Hepatic stellate cell (primary cell): ENCODE results near the gene C1QTNF7.

Experiments
- DNase-seq: peaks from one replicate; pipeline ENCODE4 v3.0.0; 2011; ENCODE audit warnings: low spot score

C1QTNF7 gene

DNA sequence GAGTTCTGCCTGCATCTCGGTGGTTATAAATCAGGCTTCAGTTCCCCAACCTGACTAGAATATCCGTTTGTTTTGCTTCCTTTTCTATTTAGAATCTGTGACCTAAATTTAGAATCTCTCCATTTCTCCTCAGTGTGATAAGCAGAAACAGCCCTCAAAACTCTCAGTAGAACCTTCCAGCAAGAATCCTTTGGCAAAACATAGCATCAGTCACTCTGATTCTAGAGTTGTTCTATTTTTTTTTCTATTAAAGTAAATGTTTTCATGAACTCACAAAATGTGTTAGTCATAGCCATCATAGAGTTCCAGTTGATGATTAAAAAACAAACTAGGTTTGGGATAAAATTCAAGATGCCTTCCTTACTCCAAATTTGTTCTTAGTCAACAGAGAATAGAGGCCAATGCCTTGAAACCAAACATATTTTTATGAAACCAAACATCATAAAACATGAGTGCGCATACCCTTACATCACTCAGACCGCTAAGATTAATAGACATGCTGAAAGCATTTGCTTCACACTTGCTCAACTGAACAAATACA is 13.2 kb upstream of the C1QTNF7 start:
- peak; percentile 28 for DNase-seq

DNA sequence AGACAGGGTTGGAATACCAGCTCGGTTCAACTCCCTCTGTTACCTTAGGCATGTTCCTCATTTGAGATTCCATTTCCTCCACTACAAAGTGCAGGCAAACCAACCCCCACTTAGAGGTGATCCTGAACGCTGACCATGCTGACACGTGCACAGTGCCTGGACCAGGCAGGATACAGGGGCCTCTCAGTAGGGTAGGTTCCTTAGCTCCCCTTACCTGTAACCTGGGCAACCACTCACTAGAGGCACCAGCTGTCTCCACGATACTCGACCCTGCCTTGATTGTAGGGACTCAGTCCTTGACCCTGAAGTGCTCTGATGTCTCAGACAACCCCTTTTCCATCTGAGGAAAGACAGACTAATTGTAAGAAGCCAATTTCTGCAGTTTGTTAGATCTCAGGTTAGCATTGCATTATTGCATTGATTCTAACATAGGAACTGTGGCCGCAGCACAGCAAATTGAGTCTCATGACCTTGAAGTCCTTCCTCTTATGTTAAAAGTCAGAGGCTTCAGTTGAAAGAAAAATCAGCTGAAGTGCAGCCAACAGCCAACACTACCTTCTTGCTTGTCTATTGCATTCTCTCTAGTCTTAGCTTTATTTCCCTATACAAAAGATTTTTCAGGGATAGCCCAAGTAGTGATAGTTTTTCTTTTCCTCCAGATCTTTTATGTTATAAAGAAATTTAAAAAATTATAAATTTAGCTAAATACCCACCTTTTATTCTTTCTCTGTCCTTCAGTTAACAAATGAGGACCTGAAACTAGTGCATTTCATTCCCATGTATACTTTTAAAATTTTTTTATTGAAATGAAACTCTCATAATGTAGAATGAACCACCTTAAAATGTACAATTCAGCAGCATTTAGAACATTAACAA is 11.2 kb upstream of the C1QTNF7 start:
- no peak for DNase-seq

DNA sequence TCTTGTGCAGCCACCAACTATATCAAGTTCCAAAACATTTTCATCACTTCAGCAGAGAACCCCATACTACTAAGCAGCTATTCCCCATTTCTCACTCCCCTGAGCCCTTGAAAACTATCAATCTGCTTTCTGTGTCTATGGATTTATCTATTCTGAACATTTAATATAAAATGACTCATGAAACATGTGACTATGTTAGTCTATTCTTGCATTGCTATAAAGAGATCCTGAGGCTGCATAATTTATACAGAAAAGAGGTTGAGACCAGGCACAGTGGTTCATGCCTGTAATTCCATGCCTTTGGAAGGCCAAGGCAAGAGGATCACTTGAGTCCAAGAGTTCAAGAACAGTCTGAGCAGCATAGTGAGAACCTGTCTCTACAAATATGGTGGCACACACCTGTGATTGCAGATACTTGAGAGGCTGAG is 10.6 kb upstream of the C1QTNF7 start:
- no peak for DNase-seq

DNA sequence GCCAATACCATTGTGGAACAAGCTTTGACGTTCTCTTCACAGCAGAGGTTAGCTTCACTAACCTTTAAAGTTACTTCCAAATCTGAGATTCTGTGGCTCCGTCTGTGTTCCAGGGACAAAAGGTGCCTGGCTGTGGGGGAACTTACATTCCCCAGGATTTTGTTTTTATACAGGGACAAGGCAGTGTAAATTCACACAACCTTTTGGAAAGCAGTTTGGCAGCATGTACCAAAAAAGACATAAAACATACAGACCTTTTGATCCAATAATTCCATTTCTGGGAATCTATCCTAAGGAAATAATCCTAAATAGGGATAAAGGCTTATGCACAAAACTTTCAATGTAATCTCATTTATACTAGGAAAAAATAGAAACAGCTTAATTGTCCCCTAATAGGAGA is 8.9 kb upstream of the C1QTNF7 start:
- DNase-seq = no peak

DNA sequence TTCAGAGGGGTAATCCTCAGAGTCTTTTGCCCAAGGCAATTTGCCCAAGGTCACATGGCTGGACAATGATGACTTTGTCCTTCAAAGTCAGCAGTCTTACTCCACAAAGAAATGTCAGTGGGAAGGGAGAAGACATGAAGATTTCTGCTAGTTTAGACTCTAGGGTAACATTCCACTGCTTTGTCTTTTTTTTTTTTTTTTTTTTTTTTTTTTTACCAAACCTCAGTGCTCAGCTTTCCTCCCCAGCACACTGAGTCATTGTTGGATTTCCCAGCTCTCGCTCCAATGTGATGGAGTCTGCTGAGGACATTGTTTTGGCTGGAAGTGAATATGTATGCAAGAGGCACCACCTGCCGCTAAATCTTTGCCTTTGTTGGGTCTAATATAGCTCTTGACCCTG is 7.2 kb upstream of the C1QTNF7 start:
- no peak for DNase-seq

DNA sequence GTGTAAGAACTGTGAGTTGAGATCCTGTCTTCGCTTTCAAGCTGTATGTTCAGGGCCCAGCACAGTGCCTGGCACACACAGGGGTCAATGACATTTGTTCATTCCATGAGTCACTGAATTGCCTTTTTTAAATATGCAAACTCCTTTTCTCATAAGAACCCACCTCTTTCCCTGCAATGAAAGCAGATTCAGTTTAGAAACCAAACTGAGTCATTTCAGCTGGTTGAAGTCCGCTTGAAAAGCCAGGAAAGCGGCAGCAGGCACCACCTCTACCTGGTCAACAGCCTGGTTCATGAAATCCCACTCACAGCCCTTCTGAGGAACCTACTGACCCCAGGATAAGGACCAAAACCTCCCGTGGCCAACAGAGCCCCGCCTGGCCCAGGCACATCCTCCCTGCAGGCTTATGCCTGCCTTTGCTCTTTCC is 4.5 kb upstream of the C1QTNF7 start:
- DNase-seq = no peak

DNA sequence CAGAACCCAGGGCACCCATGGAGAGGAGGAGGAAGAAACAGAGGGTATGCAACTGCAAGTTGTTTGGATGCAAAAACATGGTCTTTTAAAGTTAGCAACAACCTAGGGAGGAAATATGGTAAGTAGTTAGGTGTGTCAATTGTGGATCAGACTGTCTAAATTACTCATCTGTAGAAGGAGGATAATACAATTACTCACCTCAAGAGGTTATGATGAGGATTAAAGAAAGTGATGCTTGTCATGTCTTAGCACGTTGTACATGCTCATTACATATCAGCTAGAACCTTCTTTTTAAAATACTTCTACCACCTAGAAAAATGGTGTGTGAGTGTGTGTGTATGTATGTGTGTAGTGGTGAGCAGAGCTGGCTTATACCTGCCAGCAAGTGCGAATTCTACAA is 2.3 kb upstream of the C1QTNF7 start:
- DNase-seq = no peak

DNA sequence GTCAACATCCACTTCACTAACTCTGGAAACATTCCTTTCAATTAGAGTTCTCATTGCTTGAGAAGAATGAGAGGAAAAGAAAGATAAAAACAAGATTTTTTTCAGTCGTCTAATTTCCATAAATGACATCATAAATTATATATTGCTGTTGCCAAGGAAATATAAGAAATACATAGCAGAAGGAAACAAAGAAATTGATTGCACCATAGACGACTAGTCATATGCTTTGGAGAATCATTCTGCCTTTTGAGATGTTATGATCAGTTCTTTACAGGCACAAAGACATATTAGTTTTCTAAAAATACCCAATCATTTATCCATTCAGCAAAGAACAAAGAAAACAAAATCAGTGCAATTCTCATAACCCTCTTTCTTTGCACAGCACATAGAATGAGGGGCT is 672 bp upstream of the C1QTNF7 start:
- no peak for DNase-seq

DNA sequence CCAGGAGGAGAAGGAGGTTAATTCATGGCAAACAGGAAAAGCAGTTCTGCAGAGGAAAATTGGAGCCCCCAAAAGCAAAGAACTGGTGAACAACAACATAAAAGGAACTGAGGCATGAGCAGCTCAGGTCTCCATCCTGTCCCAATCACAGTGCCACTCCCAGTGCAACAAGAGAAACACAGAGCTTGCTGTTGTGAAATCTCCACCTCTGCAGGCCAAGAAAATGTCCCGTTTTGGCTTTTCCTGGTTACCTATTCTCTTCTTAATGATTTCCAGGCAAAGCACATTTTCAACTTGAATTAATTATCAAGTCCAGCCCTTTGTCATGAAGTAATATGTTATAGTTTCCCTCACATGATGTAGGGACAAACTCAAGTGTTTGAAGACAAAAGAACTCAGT is 778 bp downstream of the C1QTNF7 start:
- no peak for DNase-seq

DNA sequence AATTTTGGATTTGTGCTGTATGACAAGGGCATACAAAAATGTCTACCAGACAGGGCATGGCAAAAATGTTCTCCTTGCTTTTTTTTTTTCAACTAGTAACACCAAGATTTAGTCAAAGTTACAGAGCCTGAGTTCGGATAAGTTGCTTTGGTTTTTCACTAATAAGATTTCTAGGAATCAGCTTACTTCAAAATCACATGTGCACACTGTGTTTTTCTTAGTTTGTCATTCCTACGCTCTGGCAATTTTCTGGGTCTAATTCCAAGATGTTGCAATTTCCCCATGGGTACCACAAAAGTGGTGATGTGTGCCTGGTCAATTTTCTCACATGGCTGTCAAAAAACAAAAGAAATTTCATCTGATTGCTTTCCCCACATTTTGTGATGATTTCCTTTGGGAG is 6.3 kb downstream of the C1QTNF7 start:
- no peak for DNase-seq

DNA sequence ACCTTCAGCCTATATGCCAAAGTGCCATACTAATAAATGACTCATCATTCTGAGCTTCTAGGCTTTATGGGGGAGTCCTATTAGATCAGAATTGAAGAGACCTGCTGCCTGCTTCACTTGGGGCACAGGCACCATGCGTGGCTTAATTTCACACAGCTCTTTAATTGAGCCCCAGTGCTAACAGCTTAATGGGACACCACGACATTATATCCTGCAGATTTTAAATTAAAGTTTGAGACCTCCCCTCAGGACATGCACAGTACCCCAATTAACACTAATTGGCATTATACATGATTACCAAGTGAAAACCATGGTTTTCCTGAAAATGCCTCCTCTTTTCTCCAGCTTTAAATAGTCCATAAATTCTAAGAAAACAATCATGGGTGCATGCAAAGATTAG is 6.8 kb downstream of the C1QTNF7 start:
- no peak for DNase-seq

DNA sequence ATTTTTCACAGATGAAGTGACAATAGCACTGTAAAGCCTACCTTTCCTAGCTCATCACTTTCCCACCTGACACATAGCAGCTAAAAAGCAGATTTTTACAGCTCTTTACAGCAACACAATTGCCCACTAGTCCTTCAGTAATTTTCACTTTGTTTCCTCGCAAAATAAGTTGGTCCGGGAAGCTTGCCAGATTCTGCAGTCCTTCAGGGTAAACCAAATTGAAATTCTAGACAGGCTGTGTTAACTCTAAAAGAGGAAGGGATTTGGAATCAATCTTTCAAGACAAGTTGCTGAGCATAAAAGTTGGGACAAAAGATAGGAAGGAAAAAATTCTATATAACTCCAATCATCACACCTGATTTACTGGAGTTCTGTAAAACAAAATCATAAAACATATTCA is 8.7 kb downstream of the C1QTNF7 start:
- no peak for DNase-seq

DNA sequence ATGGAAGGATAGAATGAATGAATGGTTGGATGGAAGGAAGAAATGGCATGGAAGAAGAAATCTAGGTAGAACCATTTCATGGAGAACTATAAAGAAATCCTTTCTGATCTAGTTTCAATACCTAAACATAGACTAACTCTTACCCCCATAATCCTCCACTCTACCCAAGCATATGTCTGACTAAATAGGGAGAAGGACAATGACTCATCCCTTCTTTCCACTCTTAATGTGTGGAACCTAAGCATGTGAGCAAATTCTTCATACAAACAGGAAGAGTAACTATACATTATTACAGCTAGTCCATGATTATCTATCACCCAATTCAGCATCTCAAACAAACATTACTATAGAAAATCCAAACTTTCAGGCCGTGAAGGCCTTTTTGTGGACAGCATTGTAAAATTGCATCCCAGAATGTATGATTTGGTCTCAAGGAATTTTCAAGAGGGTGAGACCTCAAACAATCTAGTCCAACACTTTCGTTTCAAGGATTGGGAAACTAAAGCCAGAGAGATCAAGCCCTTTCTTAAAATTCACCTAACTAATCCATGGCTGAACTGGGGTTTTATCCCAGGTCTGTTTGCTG is 11.2 kb downstream of the C1QTNF7 start:
- no peak for DNase-seq

DNA sequence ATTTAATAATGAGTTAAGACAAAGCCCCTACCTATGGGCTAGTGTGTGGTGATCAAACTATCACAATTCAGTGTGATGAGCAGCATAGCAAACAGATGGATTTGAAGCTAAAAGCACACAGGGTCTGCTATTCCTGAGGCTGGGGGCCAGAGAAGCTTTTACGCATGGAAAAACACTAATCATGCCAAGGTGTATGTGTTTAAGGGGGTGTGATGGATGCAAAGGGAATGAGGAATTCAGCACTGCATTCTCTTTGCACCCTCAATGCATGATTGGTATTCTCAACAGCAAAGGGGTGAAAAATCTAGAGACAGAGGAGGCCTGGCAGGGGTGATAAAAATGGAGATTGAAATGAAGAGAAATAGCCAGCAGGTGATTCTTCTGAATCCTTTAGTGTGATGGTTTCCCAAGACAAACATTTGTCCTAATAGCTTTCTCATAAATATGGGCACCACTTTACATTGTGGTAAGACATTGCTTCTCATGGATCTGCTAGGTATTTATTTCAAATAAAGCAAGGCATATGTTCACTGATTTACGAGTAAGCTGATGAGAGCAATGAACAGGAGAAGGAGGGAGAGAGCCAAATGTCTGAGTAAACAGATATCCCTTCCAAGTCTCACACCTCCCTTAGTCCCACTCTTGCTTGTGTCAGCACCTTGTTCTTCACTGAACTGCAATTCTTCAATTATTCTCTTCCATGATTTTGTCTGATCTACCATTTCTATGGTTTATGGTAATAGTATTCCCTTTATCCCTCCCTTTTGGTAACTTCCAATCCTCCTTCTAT is 15.7 kb downstream of the C1QTNF7 start:
- DNase-seq = no peak

DNA sequence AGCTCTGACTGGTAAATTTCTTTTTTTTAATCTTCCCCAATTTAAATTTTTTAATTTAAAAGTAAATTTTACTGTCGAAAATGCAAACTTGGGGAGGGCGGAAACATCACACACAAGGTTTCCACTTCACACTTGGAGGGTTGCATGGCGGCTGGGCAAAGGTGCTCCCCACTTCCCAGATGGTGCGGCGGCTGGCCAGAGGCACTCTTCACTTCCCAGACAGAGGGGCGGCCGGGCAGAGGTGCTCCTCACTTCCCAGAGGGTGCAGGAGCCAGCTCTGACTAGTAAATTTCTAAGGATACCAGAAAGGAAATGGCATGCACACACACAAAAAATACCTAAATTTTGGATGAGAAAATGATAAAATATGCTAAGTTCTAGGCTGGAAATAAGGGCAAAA is 16.4 kb downstream of the C1QTNF7 start:
- DNase-seq = no peak

DNA sequence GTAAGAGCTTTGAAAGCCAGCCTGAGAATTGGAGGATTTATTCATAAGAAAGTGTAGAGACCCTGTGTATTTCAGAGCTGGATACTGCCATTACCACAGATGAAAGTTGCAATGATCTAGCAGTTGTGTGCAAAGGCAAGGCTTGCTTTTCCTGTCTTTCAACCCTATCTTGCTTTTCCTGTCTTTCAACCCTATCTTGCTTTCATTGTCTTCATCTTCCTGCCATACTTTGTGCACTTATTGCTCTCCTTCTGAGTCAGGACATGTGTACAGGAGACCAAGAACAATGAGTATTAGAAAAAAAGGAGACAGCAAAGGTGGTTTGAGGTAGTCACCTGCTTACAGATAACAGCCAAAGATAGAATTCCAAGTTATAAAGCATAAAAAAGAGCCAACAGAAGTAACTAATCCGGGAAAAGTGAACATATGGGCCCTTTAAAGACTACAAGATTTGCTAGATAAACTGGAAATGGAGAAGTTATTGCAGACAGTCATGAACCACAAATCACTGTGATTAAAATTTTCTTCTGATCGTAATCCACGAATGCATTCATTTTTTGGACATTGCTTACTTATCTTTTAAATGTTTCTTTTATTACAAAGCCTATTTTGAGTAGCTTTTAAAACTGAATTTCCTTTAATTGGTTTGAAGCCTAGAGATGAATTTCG is 17.2 kb downstream of the C1QTNF7 start:
- DNase-seq = no peak

DNA sequence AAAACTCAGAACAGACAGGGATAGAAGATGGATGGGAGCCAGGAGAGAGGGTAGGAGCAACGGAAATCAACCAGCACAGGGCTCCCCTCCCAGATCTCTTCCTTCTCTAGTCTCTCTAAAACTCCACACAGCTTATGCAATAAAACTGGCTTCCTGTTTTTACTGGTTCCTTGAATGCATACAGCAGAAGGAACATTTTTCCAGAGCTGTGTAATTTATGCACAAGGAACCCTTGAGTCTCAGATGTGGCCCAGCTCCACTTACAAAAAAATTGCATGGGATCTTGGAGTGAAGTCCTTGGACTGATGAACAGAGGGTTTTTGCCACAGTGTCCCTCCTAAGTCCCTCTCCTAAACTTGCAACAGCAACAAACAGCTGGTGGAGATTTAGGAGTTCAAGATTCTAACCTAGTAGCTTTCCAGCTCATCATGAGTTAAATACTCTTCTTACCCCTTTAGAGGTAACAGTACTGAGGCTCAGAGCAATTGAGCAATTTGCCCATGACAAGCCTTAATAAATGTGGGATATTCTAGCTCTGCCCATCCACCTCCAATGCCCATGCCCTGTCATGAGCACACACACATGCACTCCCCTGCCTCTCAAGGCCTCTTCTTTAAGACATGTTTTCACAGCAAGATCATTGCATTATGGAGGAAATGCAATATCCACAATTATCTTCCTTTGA is 23.5 kb downstream of the C1QTNF7 start:
- DNase-seq = no peak

DNA sequence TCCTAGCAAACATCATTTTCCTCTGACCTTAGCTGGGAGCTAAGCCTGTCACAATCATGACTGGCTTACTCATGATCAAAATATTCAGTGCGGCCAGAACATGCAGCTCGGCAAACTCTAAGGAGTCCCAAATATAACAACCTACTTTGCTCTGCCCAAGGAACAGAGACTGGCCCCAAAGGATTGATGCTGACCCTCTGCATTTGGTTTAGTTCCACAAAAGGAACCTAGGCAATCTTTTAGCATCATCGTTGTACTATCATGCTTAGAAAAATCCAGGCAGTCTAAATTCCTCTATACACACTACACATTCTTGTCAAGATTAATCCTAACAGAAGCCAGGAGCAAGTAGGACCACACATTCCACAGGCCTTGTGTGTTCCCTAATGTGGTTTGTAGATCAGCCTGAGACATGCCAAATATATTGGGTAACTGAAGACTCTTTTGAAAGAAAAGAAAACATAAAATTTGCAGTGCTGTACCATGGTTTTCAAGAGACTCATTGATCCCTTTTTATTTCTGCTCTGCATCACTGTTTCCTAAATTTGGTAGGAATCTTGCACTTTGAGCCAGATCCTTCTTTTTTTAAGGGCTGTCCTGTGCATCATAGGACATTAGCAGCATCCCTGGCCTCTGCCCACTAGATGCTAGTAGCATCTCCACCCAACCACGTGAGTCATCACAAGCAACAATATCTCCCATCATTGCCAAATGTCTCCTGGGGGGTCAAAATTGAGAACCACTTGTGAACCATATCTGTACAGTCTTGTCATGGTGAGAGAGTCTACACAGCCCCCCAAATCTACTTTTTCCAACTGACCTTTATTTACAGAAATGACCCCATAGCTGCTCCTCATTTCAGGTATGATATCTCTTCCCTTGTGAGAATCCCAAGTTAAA is 24.3 kb downstream of the C1QTNF7 start:
- DNase-seq = peak; percentile 65

DNA sequence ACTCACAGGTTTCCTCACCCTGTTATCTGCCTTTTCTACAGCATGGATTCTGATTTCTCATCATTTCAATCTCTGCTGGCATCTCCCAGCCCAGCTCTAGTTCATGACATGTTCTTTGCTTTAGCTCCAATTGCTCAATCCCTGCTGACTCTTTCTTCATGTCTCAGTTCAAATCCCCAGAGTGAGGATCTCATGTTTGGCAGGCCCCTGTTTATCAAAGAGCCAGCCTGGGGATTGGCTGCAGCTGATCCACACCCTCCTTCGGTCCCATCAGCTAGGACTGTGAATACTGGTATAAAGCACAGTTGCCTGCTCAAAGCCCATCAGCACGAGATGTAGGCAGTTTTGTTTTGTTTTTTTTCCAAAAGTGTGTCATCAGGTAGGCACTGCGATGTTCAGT is 27.5 kb downstream of the C1QTNF7 start:
- peak; percentile 27 for DNase-seq

DNA sequence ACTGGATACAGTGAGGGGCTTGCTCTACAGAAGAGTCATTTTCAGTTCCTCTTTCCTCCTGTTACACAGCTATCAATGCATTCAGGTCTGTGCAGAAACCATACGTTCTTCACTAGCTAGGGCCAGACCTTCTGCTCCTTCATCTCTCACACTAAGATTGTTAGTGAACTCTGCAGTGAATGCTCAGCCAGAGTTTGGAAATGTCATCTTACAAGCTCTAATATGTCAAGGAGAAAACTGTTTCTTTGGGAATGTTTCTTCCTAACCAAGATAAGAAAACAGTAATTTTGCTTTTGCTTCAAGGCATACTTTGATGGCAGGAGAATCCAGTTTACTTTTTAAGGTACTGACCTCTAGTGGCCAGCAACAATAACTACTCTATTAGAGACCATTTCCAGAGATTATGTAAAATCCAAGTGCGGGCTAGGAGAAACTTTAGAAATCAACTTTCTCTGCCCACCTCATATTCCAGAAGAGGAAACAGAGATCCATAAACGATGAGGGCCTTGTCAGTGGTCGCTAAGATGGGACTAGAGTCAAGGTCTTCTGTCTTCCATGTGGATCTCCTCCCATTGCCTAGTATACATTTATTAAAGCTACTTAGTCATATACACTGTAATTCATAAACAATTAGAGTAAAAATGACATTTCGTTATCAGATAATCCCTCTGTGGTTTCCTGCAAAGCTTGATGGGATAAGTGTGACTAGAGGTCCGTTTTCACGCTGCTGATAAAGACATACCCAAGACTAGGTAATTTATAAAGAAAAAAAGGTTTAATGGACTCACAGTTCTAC is 29.8 kb downstream of the C1QTNF7 start:
- DNase-seq = no peak
